Measurements from ENCODE around the gene PAXIP1. TPM values are rescaled to one million over a fixed set of nuclear protein-coding genes. Genes with fewer than 3 reads are reported as not detected.

PAXIP1 gene
- total and polyA plus RNA-seq, 2 donors (not counting 1 experiment from before 2014, with no cell fraction given) = 5.8 to 6.4 TPM

DNA sequence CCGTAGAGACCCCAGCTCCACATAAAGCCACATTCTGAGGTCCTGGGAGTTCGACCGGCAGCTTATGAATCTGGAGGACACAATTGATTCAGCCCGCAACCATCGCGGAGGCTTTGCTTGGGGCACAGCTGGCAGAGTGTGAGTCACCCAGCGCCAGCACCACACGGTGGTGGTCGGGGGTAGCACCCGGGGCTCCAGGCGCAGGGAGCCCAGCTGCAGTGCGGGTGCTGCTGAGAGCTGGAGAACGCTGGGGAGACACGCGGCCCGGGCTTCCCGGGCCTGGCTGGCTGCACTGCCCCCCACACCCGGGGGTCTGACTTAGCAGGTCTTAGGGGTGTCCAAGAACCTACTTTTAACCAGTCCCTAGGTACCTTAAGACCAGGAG lies 87.9 kb downstream of the PAXIP1 start:
- no peaks in the 10 kb centered on the region for H3K4me1 ChIP-seq (ENCODE audit: control insufficient read depth, extremely low read depth, insufficient read depth, low read length)
- TF ChIP-seq, protein P1, sequence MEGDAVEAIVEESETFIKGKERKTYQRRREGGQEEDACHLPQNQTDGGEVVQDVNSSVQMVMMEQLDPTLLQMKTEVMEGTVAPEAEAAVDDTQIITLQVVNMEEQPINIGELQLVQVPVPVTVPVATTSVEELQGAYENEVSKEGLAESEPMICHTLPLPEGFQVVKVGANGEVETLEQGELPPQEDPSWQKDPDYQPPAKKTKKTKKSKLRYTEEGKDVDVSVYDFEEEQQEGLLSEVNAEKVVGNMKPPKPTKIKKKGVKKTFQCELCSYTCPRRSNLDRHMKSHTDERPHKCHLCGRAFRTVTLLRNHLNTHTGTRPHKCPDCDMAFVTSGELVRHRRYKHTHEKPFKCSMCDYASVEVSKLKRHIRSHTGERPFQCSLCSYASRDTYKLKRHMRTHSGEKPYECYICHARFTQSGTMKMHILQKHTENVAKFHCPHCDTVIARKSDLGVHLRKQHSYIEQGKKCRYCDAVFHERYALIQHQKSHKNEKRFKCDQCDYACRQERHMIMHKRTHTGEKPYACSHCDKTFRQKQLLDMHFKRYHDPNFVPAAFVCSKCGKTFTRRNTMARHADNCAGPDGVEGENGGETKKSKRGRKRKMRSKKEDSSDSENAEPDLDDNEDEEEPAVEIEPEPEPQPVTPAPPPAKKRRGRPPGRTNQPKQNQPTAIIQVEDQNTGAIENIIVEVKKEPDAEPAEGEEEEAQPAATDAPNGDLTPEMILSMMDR (conservative IDR thresholded peaks at IDR 0.05 in 1 of 2, IDR thresholded peaks at IDR 0.05 in 1 of 2; ENCODE audit: low read depth in 1 of 2, low read length in 2 of 2) = no peak
- TF ChIP-seq EZH2 (IDR thresholded peaks at IDR 0.05; ENCODE audit: low read length, missing control alignments) = no peak
- H3K4me3 ChIP-seq (replicated peaks in 1 of 4; ENCODE audit: control extremely low read depth in 1 of 4, insufficient read depth in 1 of 4, low read depth in 3 of 4, low read length in 4 of 4) = no peak overlapping the region
- no peak for DNase-seq (ENCODE audit: low read depth in 2 of 2)
- H3K27me3 ChIP-seq (ENCODE audit: control insufficient read depth, insufficient read depth, low read length) = no peaks in the 10 kb centered on the region
- H3K27ac ChIP-seq (ENCODE audit: insufficient read depth, low read length) = no peak overlapping the region
- H3K9ac ChIP-seq (ENCODE audit: insufficient read depth, low read length) = no peak overlapping the region
- no peaks in the 10 kb centered on the region for H3K79me2 ChIP-seq (ENCODE audit: control insufficient read depth, insufficient read depth, low read length)
- H3K9me3 ChIP-seq (ENCODE audit: control insufficient read depth, insufficient read depth, low read depth, low read length) = no peaks in the 10 kb centered on the region
- no peak overlapping the region for H3K4me2 ChIP-seq (ENCODE audit: extremely low read depth, insufficient read depth, low read length)
- H4K20me1 ChIP-seq (ENCODE audit: control insufficient read depth, extremely low read depth, insufficient read depth, low read length) = no peaks in the 10 kb centered on the region
- H3K36me3 ChIP-seq (ENCODE audit: control insufficient read depth, insufficient read depth, low read length) = no peaks in the 10 kb centered on the region
- no peak overlapping the region for H2AFZ ChIP-seq (ENCODE audit: low read length)

DNA sequence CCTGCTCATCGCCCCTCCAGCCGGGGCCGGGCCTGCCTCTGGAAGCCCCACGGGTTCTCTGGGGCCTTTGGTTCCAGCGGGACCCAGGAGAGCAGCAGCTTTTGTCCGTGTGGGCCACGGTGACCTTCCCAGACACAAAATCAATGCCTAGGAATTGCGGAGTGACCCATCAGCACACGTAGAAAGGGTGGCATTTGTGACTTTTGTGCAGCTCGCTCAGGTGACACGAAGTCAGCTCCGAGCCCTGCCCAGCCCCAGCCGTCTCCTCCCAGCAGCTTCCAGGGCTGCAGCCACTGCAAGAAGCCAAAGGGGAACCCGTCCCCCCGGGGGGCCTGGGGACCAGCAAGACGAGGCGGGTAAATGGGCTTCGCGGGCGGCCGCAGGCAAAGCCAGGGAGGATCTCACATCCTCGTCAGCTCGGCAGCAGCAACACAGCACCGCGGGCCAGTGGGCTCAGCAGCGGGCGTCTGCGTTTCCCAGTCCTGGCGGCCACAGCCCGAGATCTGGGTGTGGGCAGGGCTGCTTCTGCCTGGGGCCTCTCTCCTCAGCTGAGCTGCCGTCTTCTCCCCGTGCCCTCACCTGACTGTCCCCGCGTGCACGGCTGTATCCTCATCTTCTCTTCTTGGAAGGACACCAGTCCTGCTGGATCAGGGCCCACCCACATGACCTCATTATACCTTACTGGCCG lies 88.5 kb downstream of the PAXIP1 start:
- no peaks in the 10 kb centered on the region for H3K9me3 ChIP-seq (ENCODE audit: control insufficient read depth, insufficient read depth, low read depth, low read length)
- no peaks in the 10 kb centered on the region for H3K27me3 ChIP-seq (ENCODE audit: control insufficient read depth, insufficient read depth, low read length)
- no peak for DNase-seq (ENCODE audit: low read depth in 2 of 2)
- no peaks in the 10 kb centered on the region for H3K79me2 ChIP-seq (ENCODE audit: control insufficient read depth, insufficient read depth, low read length)
- H3K4me1 ChIP-seq (ENCODE audit: control insufficient read depth, extremely low read depth, insufficient read depth, low read length) = no peaks in the 10 kb centered on the region
- no peak overlapping the region for H3K4me3 ChIP-seq (replicated peaks in 1 of 4; ENCODE audit: control extremely low read depth in 1 of 4, insufficient read depth in 1 of 4, low read depth in 3 of 4, low read length in 4 of 4)
- H3K4me2 ChIP-seq (ENCODE audit: extremely low read depth, insufficient read depth, low read length) = peak overlapping the region; percentile 63
- no peaks in the 10 kb centered on the region for H4K20me1 ChIP-seq (ENCODE audit: control insufficient read depth, extremely low read depth, insufficient read depth, low read length)
- H3K36me3 ChIP-seq (ENCODE audit: control insufficient read depth, insufficient read depth, low read length) = no peaks in the 10 kb centered on the region
- no peak overlapping the region for H3K9ac ChIP-seq (ENCODE audit: insufficient read depth, low read length)
- TF ChIP-seq, protein P1 (conservative IDR thresholded peaks at IDR 0.05 in 1 of 2, IDR thresholded peaks at IDR 0.05 in 1 of 2; ENCODE audit: low read depth in 1 of 2, low read length in 2 of 2) = no peak
- no peak for TF ChIP-seq EZH2 (IDR thresholded peaks at IDR 0.05; ENCODE audit: low read length, missing control alignments)
- no peak overlapping the region for H3K27ac ChIP-seq (ENCODE audit: insufficient read depth, low read length)
- no peak overlapping the region for H2AFZ ChIP-seq (ENCODE audit: low read length)

DNA sequence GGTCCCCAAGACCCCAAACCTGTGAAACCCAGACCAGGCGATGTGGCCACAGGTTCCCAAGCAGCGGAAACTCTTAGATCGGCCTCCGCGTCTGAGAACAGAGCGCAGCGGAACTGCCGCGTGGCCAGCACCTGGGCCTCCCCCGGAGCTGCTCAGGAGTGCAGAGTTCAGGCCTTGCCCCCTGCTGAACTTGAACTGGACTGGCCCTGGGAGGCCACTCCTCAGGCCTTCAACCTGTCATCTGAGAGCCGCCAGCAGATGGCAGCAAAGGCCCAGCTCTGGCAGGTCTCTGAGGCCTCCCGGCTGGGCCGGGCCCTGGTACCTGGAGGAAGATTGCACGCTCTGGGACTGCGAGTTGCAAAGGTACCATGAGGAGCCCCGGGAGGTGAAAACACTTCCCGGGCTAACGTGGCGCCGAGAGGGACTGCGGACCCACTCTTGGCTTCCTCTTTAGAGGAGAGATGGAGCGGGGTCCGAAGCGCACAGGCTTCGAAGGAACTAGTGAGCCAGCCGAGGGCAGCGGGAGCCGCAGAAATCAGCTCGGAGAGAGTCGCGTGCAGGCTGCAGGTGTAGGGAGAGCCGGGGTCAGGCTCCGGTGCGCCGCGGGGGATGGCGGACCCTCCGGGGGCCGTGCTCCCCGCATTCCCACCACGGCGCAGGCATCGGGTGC lies 89.2 kb downstream of the PAXIP1 start:
- no peaks in the 10 kb centered on the region for H3K36me3 ChIP-seq (ENCODE audit: control insufficient read depth, insufficient read depth, low read length)
- no peaks in the 10 kb centered on the region for H3K79me2 ChIP-seq (ENCODE audit: control insufficient read depth, insufficient read depth, low read length)
- peak overlapping the region; percentile 63 for H3K4me2 ChIP-seq (ENCODE audit: extremely low read depth, insufficient read depth, low read length)
- H2AFZ ChIP-seq (ENCODE audit: low read length) = peak overlapping the region; percentile 55
- H3K27me3 ChIP-seq (ENCODE audit: control insufficient read depth, insufficient read depth, low read length) = no peaks in the 10 kb centered on the region
- H3K27ac ChIP-seq (ENCODE audit: insufficient read depth, low read length) = no peak overlapping the region
- no peaks in the 10 kb centered on the region for H3K4me1 ChIP-seq (ENCODE audit: control insufficient read depth, extremely low read depth, insufficient read depth, low read length)
- TF ChIP-seq EZH2 (IDR thresholded peaks at IDR 0.05; ENCODE audit: low read length, missing control alignments) = no peak
- TF ChIP-seq, protein P1 (conservative IDR thresholded peaks at IDR 0.05 in 1 of 2, IDR thresholded peaks at IDR 0.05 in 1 of 2; ENCODE audit: low read depth in 1 of 2, low read length in 2 of 2) = peak; percentile 85 to 89
- peak overlapping the region in 2 of 4 experiments; percentile 16 to 20 for H3K4me3 ChIP-seq (replicated peaks in 1 of 4; ENCODE audit: control extremely low read depth in 1 of 4, insufficient read depth in 1 of 4, low read depth in 3 of 4, low read length in 4 of 4)
- H3K9ac ChIP-seq (ENCODE audit: insufficient read depth, low read length) = no peak overlapping the region
- peak; percentile 39 to 66 for DNase-seq (ENCODE audit: low read depth in 2 of 2)
- H4K20me1 ChIP-seq (ENCODE audit: control insufficient read depth, extremely low read depth, insufficient read depth, low read length) = no peaks in the 10 kb centered on the region
- H3K9me3 ChIP-seq (ENCODE audit: control insufficient read depth, insufficient read depth, low read depth, low read length) = no peaks in the 10 kb centered on the region
